HG03095 (cell line): ENCODE data around the gene TGFBI.
A peak's percentile ranks its signal among the peaks of the same experiment; 100 is the strongest.

ENCODE experiments used
- ATAC-seq: cut with Tn5 transposase; IDR thresholded peaks from one replicate; pipeline ENCODE4 v1.9.1; 2021; ENCODE audit warnings: moderate library complexity; ENCODE audit not compliant: unreplicated experiment

TGFBI gene

GRCh38 chr5:136061630-136062365 lies 33.0 kb downstream of the TGFBI start:
- no peak for ATAC-seq

- ATAC-seq = peak; percentile 64
Observed at GRCh38 chr5:136062366-136063274, 33.8 kb downstream of the TGFBI start.

- no peak for ATAC-seq
Observed at GRCh38 chr5:136063778-136064465, 35.1 kb downstream of the TGFBI start.

- ATAC-seq = no peak
Observed at GRCh38 chr5:136064510-136064909, 35.7 kb downstream of the TGFBI start.

GRCh38 chr5:136065588-136065987 lies 36.8 kb downstream of the TGFBI start:
- no peak for ATAC-seq

GRCh38 chr5:136066661-136067271 lies 38.0 kb downstream of the TGFBI start:
- no peak for ATAC-seq

GRCh38 chr5:136067422-136067821 lies 38.6 kb downstream of the TGFBI start:
- no peak for ATAC-seq

- no peak for ATAC-seq
Observed at GRCh38 chr5:136070486-136071285, 41.9 kb downstream of the TGFBI start.

- peak; percentile 71 for ATAC-seq
Observed at GRCh38 chr5:136073714-136074529, 45.1 kb downstream of the TGFBI start.

GRCh38 chr5:136075466-136075891 lies 46.7 kb downstream of the TGFBI start:
- ATAC-seq = no peak

- ATAC-seq = no peak
Observed at GRCh38 chr5:136076067-136076466, 47.3 kb downstream of the TGFBI start.

- no peak for ATAC-seq
Observed at GRCh38 chr5:136076881-136077445, 48.2 kb downstream of the TGFBI start.

- ATAC-seq = no peak
Observed at GRCh38 chr5:136079195-136079985, 50.6 kb downstream of the TGFBI start.

GRCh38 chr5:136080113-136080482 lies 51.3 kb downstream of the TGFBI start:
- peak; percentile 3 for ATAC-seq

- ATAC-seq = peak; percentile 97
Observed at GRCh38 chr5:136080483-136081216, 51.9 kb downstream of the TGFBI start.

- ATAC-seq = no peak
Observed at GRCh38 chr5:136081217-136081591, 52.4 kb downstream of the TGFBI start.

- no peak for ATAC-seq
Observed at GRCh38 chr5:136082390-136083193, 53.8 kb downstream of the TGFBI start.
